H9 (cell line): Measurements from ENCODE around the gene MTO1. TPM values are rescaled to one million over a fixed set of nuclear protein-coding genes. Genes with fewer than 3 reads are reported as not detected.
A peak's percentile ranks its signal among the peaks of the same experiment; 100 is the strongest.
"Not testable (repeated sequence)": the region's sequence is repeated elsewhere in the genome, so short reads cannot be mapped to it uniquely, and the experiment has no call there.

Experiments used
- DNase-seq: peaks from one replicate; pipeline ENCODE4 v3.0.0-alpha.2; 2017
- H2AFZ ChIP-seq: one replicate; pipeline ENCODE4 v1.6.1; 2013; ENCODE audit warnings: mild to moderate bottlenecking, low read length, control low read depth, moderate library complexity
- H2AK5ac ChIP-seq: 2 replicates; pipeline ENCODE4 v1.6.1; 2013; ENCODE audit warnings: low read length, control low read depth, mixed read lengths; ENCODE audit not compliant: insufficient read length
- H2BK120ac ChIP-seq: one replicate; pipeline ENCODE4 v1.6.1; 2013; ENCODE audit warnings: low read depth, mild to moderate bottlenecking, low read length, control low read depth, inconsistent platforms; ENCODE audit not compliant: poor library complexity, severe bottlenecking
- H2BK12ac ChIP-seq: 2 replicates; pipeline ENCODE4 v1.6.1; 2013; ENCODE audit warnings: low read length, control low read depth, mixed read lengths, low read depth; ENCODE audit not compliant: insufficient read length
- H2BK15ac ChIP-seq: 2 replicates; pipeline ENCODE4 v1.6.1; 2013; ENCODE audit warnings: low read depth, low read length, control low read depth
- H2BK20ac ChIP-seq: one replicate; pipeline ENCODE4 v1.6.1; 2013; ENCODE audit warnings: low read depth, mild to moderate bottlenecking, low read length, control low read depth, inconsistent platforms; ENCODE audit not compliant: poor library complexity, severe bottlenecking
- H2BK5ac ChIP-seq: 2 replicates; pipeline ENCODE4 v1.6.1; 2013; ENCODE audit warnings: low read length, control low read depth, mixed read lengths; ENCODE audit not compliant: insufficient read length
- H3K14ac ChIP-seq: 2 replicates; pipeline ENCODE4 v1.6.1; 2013; ENCODE audit warnings: low read length, control low read depth; ENCODE audit not compliant: insufficient read depth
- H3K18ac ChIP-seq: 2 replicates; pipeline ENCODE4 v1.6.1; 2013; ENCODE audit warnings: low read depth, mild to moderate bottlenecking, mixed read lengths, low read length, control low read depth; ENCODE audit not compliant: insufficient read length
- H3K23ac ChIP-seq: 2 replicates; pipeline ENCODE4 v1.6.1; 2013; ENCODE audit warnings: low read length, control low read depth, mixed read lengths, low read depth; ENCODE audit not compliant: insufficient read length
- H3K23me2 ChIP-seq: 2 replicates; pipeline ENCODE4 v1.6.1; 2013; ENCODE audit warnings: low read depth, mild to moderate bottlenecking, mixed read lengths, low read length, control low read depth; ENCODE audit not compliant: insufficient read length, poor library complexity, severe bottlenecking
- H3K27ac ChIP-seq: 2 replicates; pipeline ENCODE4 v1.5.1; 2013; ENCODE audit warnings: low read length, control low read depth, mixed read lengths, low read depth; ENCODE audit not compliant: insufficient read length
- H3K27me3 ChIP-seq: 2 replicates; pipeline ENCODE4 v1.6.1; 2013; ENCODE audit warnings: low read length, control low read depth, inconsistent platforms; ENCODE audit not compliant: insufficient read depth
- H3K4ac ChIP-seq: 2 replicates; pipeline ENCODE4 v1.6.1; 2013; ENCODE audit warnings: low read depth, mild to moderate bottlenecking, control low read depth, inconsistent platforms, low read length, moderate library complexity
- H3K4me1 ChIP-seq: 2 replicates; pipeline ENCODE4 v1.6.1; 2013; ENCODE audit warnings: low read length, control low read depth, inconsistent platforms; ENCODE audit not compliant: insufficient read depth
- H3K4me2 ChIP-seq: 2 replicates; pipeline ENCODE4 v1.6.1; 2013; ENCODE audit warnings: low read length, control low read depth, mixed read lengths; ENCODE audit not compliant: insufficient read length, insufficient read depth
- H3K56ac ChIP-seq: 2 replicates; pipeline ENCODE4 v1.6.1; 2013; ENCODE audit warnings: low read depth, mild to moderate bottlenecking, mixed read lengths, low read length, control low read depth; ENCODE audit not compliant: insufficient read length
- H3K79me1 ChIP-seq: 2 replicates; pipeline ENCODE4 v1.6.1; 2013; ENCODE audit warnings: low read depth, mild to moderate bottlenecking, moderate library complexity, low read length, control low read depth, inconsistent platforms; ENCODE audit not compliant: insufficient read depth, poor library complexity, severe bottlenecking
- H3K79me2 ChIP-seq: 2 replicates; pipeline ENCODE4 v1.6.1; 2013; ENCODE audit warnings: low read length, control low read depth, inconsistent platforms; ENCODE audit not compliant: insufficient read depth
- H3K9ac ChIP-seq: 2 replicates; pipeline ENCODE4 v1.6.1; 2013; ENCODE audit warnings: low read length, control low read depth, mixed read lengths; ENCODE audit not compliant: insufficient read length; ENCODE audit errors: extremely low read depth
- H3K9me3 ChIP-seq: one replicate; pipeline ENCODE4 v1.6.1; 2013; ENCODE audit warnings: low read depth, low read length, inconsistent platforms; ENCODE audit not compliant: control insufficient read depth
- H3T11ph ChIP-seq: one replicate; pipeline ENCODE4 v1.6.1; 2013; ENCODE audit warnings: mild to moderate bottlenecking, low read length, control low read depth, inconsistent platforms
- H4K20me1 ChIP-seq: one replicate; pipeline ENCODE4 v1.6.1; 2013; ENCODE audit not compliant: control insufficient read depth, insufficient read length, insufficient read depth
- H4K5ac ChIP-seq: 2 replicates; pipeline ENCODE4 v1.6.1; 2013; ENCODE audit warnings: low read depth, mild to moderate bottlenecking, mixed read lengths, low read length, control low read depth; ENCODE audit not compliant: insufficient read length
- H4K8ac ChIP-seq: replicated peaks from 2 replicates; pipeline ENCODE4 v1.6.1; 2013; ENCODE audit warnings: low read length, control low read depth, mixed read lengths, low read depth; ENCODE audit not compliant: insufficient read length
- H4K91ac ChIP-seq: 2 replicates; pipeline ENCODE4 v1.6.1; 2013; ENCODE audit warnings: low read depth, mild to moderate bottlenecking, moderate library complexity, mixed read lengths, low read length, control low read depth; ENCODE audit not compliant: insufficient read length
- H3K27ac Mint-ChIP-seq, 3 experiments: 2 replicates in 2 of 3; 3 replicates in 1 of 3; pipeline ENCODE4 v1.8.0; 2020 to 2021; ENCODE audit warnings: mixed read lengths in 3 of 3, mild to moderate bottlenecking in 1 of 3, moderate library complexity in 1 of 3
- H3K27me3 Mint-ChIP-seq: 2 replicates; pipeline ENCODE4 v1.8.0; 2021; ENCODE audit warnings: low read depth, mild to moderate bottlenecking, moderate library complexity, mixed read lengths
- H3K36me3 Mint-ChIP-seq, 3 experiments: 2 replicates in 2 of 3; 3 replicates in 1 of 3; pipeline ENCODE4 v1.8.0; 2020 to 2021; ENCODE audit warnings: low read depth in 3 of 3, mixed read lengths in 3 of 3; ENCODE audit not compliant: insufficient read depth in 1 of 3
- H3K4me1 Mint-ChIP-seq, 2 experiments: 2 replicates each; pipeline ENCODE4 v1.8.0; 2020; ENCODE audit warnings: mixed read lengths in 2 of 2
- H3K4me3 Mint-ChIP-seq, 2 experiments: 2 replicates in 1 of 2; 3 replicates in 1 of 2; pipeline ENCODE4 v1.8.0; 2020 to 2021; ENCODE audit warnings: mild to moderate bottlenecking in 2 of 2, mixed read lengths in 2 of 2, moderate library complexity in 1 of 2
- H3K9me3 Mint-ChIP-seq, 2 experiments: 2 replicates in 1 of 2; 3 replicates in 1 of 2; pipeline ENCODE4 v1.8.0; 2020; ENCODE audit warnings: mild to moderate bottlenecking in 2 of 2, mixed read lengths in 2 of 2, moderate library complexity in 1 of 2
- WGBS: extraction: QIAGEN DNeasy Blood & Tissue Kit; methylation state at CpG from one replicate; pipeline ENCODE4 v1.1.7; 2013; ENCODE audit warnings: missing lambda C conversion rate, low lambda C conversion rate, mixed read lengths; ENCODE audit not compliant: insufficient read length; ENCODE audit errors: extremely low coverage; 5-methylcytosine and 5-hydroxymethylcytosine counted together
- total RNA-seq: library from RNA; stranded (reverse); gene quantifications from 2 replicates; pipeline ENCODE4 v1.2.1, GENCODE V29; 2021

Gene MTO1
- total RNA-seq, 1 experiment from 2014 or later = 27.8 TPM

GRCh38 chr6:73518100-73518981 lies 56.8 kb downstream of the MTO1 start:
- Mint-ChIP-seq H3K27ac (peak overlapping the region; percentile 48 to 100 (median 100); a peak in 6 of 7 replicates), H3K9me3 (peaks cover 14 to 16% of the 10 kb centered on the region in 2 experiments), H3K36me3 (peaks cover 47 to 68% (median 62%) of the 10 kb centered on the region in 3 experiments), H3K27me3 (peaks cover 15% of the 10 kb centered on the region), H3K4me1 (peaks cover 22 to 46% of the 10 kb centered on the region in 2 experiments), H3K4me3 (peak overlapping the region; percentile 93 to 96)
- not testable (repeated sequence) for H3K4me1 ChIP-seq, H3K4ac ChIP-seq, H3K23ac ChIP-seq, H3K79me1 ChIP-seq, H2BK120ac ChIP-seq, H3K14ac ChIP-seq, H3K23me2 ChIP-seq, H4K5ac ChIP-seq, H2BK20ac ChIP-seq, H2AFZ ChIP-seq, H4K8ac ChIP-seq, H3K9me3 ChIP-seq, H2BK15ac ChIP-seq, DNase-seq, H2BK5ac ChIP-seq, H2BK12ac ChIP-seq, H3K18ac ChIP-seq, H3K56ac ChIP-seq, H3T11ph ChIP-seq, H3K79me2 ChIP-seq, H4K20me1 ChIP-seq, H2AK5ac ChIP-seq, H3K27me3 ChIP-seq, H4K91ac ChIP-seq
- H3K4me2 ChIP-seq = peak overlapping the region; percentile 73
- no CpG with 5 or more reads among the region's 19 CpGs for WGBS
- peak overlapping the region; percentile 48 for H3K27ac ChIP-seq
- peak overlapping the region; percentile 81 for H3K9ac ChIP-seq

- H3K79me1 ChIP-seq, H2AFZ ChIP-seq, H4K5ac ChIP-seq, H4K91ac ChIP-seq, H2BK20ac ChIP-seq, H3K23ac ChIP-seq, H3K9me3 ChIP-seq, H4K8ac ChIP-seq, H3K18ac ChIP-seq, H2BK120ac ChIP-seq, H3K14ac ChIP-seq, H3K23me2 ChIP-seq, DNase-seq, H3K4ac ChIP-seq, H3K79me2 ChIP-seq, H2BK5ac ChIP-seq, H3K56ac ChIP-seq, H3K4me1 ChIP-seq, H2BK15ac ChIP-seq, H2BK12ac ChIP-seq, H3K27me3 ChIP-seq, H2AK5ac ChIP-seq, H4K20me1 ChIP-seq, H3T11ph ChIP-seq: not testable (repeated sequence)
- Histone ChIP-seq H3K4me2 (peak overlapping the region; percentile 73), H3K27ac (peak overlapping the region; percentile 92), H3K9ac (peak overlapping the region; percentile 100)
- Mint-ChIP-seq H3K4me3 (peak overlapping the region; percentile 93 to 96), H3K27me3 (peaks cover 15% of the 10 kb centered on the region), H3K4me1 (peaks cover 25 to 46% of the 10 kb centered on the region in 2 experiments), H3K27ac (peak overlapping the region; percentile 98 to 100 (median 100); a peak in 6 of 7 replicates), H3K36me3 (peaks cover 47 to 68% (median 62%) of the 10 kb centered on the region in 3 experiments), H3K9me3 (peaks cover 14 to 16% of the 10 kb centered on the region in 2 experiments)
- no CpG with 5 or more reads among the region's 8 CpGs for WGBS
Measured at GRCh38 chr6:73518982-73519881, 57.7 kb downstream of the MTO1 start.
